GM19351 (cell line): Measurements from ENCODE around the gene POU2AF2.

ENCODE experiments used
- ATAC-seq: cut with Tn5 transposase; IDR thresholded peaks from one replicate; pipeline ENCODE4 v1.9.1; 2021; ENCODE audit warnings: mild to moderate bottlenecking, moderate library complexity; ENCODE audit not compliant: unreplicated experiment

The POU2AF2 gene

GRCh38 chr11:111327908-111328624 lies 82.5 kb downstream of the POU2AF2 start:
- no peak for ATAC-seq

DNA sequence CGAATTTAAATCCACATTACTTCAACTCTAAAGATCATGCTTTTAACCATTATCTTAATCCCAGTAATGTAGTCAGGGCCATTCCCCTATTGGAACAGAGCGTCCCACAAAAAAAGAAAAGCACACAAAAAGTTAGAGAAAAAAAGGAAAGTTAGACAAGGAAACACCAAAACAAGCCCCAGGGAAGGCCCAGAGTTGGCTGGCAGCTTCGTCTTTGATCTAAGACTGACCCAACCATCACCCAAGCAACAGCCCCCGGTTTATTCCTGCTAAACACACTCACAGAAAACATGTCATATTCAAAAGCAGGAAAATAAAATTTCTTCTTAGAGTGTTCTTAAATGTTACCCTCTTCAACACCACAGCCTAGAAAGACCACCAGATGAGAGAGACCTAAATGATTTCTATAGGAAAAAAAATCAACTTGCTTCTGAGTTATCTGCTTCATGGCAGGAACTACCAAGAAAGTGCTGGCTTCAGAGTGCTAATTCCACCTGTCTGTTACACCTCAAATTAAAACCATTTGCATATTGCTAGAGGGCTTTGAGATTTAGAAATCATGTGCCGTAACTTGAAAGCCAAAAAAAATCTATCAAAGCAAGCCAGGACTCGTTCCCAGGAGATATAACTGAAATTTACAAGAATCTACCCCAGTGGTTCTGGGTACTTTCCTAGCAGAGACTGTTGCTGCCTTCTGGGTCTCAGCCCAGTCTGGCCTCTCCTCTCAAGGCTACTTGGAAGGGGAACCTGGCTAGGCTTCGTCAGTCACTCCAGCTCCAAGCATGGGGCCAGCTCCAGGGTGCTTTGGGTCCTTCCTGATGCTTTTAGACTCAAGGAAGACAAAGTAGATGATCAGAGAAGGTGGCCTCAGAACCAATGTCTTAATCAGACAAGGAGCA lies 84.0 kb downstream of the POU2AF2 start:
- no peak for ATAC-seq

DNA sequence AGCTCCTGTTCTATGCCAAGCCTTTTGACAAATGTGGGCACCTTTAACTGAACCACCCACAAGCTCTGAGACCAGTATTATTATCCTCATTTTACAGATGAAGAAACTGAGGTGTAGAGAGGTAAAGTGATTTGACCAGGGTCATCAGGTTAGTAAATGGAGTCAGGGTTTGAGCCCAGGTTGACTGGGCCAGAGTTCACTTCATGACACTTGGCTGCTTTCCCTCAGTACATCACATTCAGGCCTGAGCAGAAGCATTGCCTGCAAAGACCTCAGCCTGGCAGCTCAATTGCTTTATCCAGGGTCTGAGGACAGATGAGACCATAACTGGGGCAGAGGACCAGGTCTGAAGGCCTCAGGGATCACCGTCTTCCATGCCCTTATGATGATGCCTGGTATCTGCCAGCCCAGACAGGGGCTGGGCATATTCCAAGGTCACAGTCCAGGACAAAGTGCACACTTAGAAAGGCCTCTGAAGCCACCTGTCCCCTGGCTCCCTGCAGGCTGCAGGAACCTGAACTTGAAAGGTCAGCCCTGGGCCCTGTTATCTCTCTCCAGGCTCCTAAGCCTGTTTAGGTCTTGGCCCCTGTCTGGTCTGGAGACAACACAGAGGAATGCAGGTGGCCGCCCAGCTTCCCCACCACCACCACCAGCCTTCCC lies 84.8 kb downstream of the POU2AF2 start:
- ATAC-seq, result no peak

GRCh38 chr11:111331711-111332479 lies 86.4 kb downstream of the POU2AF2 start:
- no peak for ATAC-seq

DNA sequence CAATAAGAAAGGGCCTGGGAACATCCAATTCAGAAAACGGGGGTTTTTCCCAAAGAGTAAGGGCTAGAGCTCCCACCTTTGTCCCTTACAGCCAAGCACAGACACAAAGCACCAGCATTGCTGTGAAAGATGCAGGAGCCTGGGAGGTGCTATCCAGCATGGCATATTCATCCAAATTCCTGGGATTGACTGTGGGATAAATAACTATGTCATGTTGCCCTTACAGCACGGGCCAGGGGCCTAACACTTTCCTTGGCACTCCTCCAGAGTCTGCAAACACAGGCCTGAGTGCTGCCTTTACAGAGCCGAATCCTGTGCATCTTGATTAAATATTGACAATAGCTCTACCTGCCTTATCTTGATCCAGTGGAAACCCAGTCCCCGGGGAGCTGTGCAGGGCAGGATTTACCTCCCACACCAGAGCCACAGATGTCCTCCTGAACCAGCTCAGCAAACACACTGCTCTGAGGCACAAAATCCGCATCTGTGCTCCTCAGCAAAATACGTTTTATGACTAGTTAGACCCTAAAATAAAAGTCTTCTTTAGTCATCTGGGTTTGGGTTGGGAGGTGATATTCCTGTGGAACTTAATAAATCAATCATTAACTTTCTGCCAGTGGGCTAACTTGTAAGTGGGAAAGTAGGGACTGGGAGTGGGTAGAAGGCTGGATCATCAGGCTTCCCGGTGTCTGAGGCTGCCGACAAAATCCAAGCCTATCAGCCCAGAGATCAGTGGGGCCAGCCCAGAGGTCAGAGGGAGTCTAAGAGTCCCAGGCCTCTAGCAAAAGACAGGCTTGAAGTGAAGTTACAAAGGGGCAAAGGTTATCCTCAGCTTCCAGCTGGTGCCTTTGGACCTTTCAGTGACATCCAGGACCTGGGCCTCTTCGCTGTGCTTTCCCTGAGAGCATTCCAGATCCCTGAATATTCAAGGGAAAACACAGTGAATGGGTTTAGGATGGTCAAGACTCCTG lies 89.3 kb downstream of the POU2AF2 start:
- ATAC-seq, result no peak

GRCh38 chr11:111335549-111335948 lies 90.0 kb downstream of the POU2AF2 start:
- no peak for ATAC-seq
